Thyroid gland (tissue), 4 donors: ENCODE data around the gene GRM2. TPM values are rescaled to one million over a fixed set of nuclear protein-coding genes. Genes with fewer than 3 reads are reported as not detected.

Source experiments
- DNase-seq, 2 donors: peaks; one replicate each; pipeline ENCODE4 v3.0.0-alpha.2; 2019
- H3K27ac ChIP-seq, 3 donors: fragments of 200-600 bp; sonication (generic); 1 replicate in 2 of 3; 2 replicates in 1 of 3; pipeline ENCODE4 v1.5.1; 2016 to 2019; ENCODE audit warnings: mild to moderate bottlenecking in 1 of 3, moderate library complexity in 1 of 3
- H3K27me3 ChIP-seq: fragments of 200-600 bp; sonication (generic); one replicate; pipeline ENCODE4 v1.5.1; 2019
- H3K36me3 ChIP-seq, 2 donors: fragments of 200-600 bp; sonication (generic); one replicate each; pipeline ENCODE4 v1.5.1; 2016 to 2019
- H3K4me1 ChIP-seq, 2 donors: fragments of 200-600 bp; sonication (generic); one replicate each; pipeline ENCODE4 v1.5.1; 2017 to 2019
- H3K4me3 ChIP-seq, 3 donors: fragments of 200-600 bp; sonication (generic); replicated peaks in 1 of 3; 1 replicate in 2 of 3; 2 replicates in 1 of 3; pipeline ENCODE4 v1.5.1; 2016; ENCODE audit warnings: mild to moderate bottlenecking in 1 of 3
- H3K9me3 ChIP-seq: fragments of 200-600 bp; sonication (generic); one replicate; pipeline ENCODE4 v1.5.1; 2017
- POLR2A ChIP-seq, 2 donors: fragments of 450-650 bp; IDR thresholded peaks; one replicate each; pipeline ENCODE4 v1.6.1; 2017; ENCODE audit warnings: antibody characterized with exemption in 2 of 2, mild to moderate bottlenecking in 2 of 2, moderate library complexity in 1 of 2
- WGBS, 2 donors: methylation state at CpG; one replicate each; pipeline ENCODE4 v1.1.5; 2017; 5-methylcytosine and 5-hydroxymethylcytosine counted together
- intact Hi-C: fragments of 100-400 bp; cut with DNase I; formaldehyde crosslinking; loops from one replicate; pipeline ENCODE4 v1.15.1; 2023
- total RNA-seq, 4 donors: library from RNA; depleted of rRNA; stranded (reverse); fragments of >200 nt; gene quantifications; one replicate each; pipeline ENCODE4 v1.2.3, GENCODE V29; 2016
- TF ChIP-seq, protein P1 (sequence below), 6 experiments: fragments of 200-600 bp in 3 of 6; fragments of 450-650 bp in 3 of 6; sonication (generic) in 3 of 6; IDR thresholded peaks; one replicate each; pipeline ENCODE4 v1.5.1; 2016 to 2019; ENCODE audit warnings: antibody characterized with exemption in 6 of 6, mild to moderate bottlenecking in 2 of 6, inconsistent platforms in 1 of 6, moderate library complexity in 1 of 6

GRM2 gene
- total RNA-seq, 4 donors from 2014 or later: 0.20 to 0.81 (median 0.45) TPM; not detected in 1

DNA sequence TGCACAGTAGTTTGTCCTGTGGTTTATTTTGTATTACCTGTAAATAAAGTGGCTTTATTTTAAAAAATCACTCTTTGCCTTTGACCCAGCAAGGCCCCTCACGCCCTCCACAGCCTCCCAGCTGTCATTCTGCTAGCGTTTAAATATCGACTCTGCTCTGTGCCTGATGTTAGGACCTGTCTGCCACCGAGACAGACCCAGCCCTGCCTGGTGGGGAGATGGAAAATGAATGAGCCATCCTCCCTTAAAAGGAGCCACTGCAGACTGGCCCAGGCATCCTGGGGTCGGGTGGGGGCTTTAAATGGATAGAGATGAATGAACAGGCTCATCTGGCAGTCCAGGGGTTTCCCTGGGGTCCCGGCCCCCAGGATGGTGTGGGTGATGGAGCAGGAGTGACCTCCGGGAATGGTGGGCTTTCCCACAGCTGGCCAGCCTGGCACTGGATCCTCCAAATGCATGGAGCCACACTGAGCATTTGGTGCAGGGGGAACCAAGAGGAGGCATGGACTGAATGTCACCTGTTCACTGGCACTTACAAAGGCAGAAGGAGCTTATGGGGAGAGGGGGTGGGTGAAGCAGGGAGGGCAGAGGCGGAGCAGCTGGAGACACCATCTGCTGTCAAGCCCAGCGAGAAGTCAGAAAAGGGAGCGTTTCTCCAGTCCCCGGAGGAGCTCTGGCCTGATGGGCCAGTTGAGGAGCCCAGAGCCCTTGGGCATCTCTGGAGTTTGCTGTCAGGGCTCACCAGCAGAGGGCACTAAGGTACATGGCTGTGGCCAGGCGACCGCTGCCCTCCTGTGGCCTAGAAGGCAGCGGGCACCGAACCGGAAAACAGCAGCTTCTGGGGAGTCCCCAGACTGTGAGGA, 11.9 kb downstream of the GRM2 start:
- no peak overlapping the region for H3K4me3 ChIP-seq
- H3K9me3 ChIP-seq: no peaks in the 10 kb centered on the region
- intact Hi-C loops: no loop called here
- H3K4me1 ChIP-seq: no peaks in the 10 kb centered on the region
- WGBS, 2 donors: 35 to 44% methylated on average over 16 of the region's 16 CpGs
- H3K27ac ChIP-seq: no peak overlapping the region
- DNase-seq: peak; percentile 38 to 43
- TF ChIP-seq, protein P1, sequence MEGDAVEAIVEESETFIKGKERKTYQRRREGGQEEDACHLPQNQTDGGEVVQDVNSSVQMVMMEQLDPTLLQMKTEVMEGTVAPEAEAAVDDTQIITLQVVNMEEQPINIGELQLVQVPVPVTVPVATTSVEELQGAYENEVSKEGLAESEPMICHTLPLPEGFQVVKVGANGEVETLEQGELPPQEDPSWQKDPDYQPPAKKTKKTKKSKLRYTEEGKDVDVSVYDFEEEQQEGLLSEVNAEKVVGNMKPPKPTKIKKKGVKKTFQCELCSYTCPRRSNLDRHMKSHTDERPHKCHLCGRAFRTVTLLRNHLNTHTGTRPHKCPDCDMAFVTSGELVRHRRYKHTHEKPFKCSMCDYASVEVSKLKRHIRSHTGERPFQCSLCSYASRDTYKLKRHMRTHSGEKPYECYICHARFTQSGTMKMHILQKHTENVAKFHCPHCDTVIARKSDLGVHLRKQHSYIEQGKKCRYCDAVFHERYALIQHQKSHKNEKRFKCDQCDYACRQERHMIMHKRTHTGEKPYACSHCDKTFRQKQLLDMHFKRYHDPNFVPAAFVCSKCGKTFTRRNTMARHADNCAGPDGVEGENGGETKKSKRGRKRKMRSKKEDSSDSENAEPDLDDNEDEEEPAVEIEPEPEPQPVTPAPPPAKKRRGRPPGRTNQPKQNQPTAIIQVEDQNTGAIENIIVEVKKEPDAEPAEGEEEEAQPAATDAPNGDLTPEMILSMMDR (IDR thresholded peaks at IDR 0.05): peak in 3 of 6 experiments; percentile 38 to 51 (median 43)
- no peak for TF ChIP-seq POLR2A (IDR thresholded peaks at IDR 0.05)
- H3K36me3 ChIP-seq: no peaks in the 10 kb centered on the region
- no peaks in the 10 kb centered on the region for H3K27me3 ChIP-seq

DNA sequence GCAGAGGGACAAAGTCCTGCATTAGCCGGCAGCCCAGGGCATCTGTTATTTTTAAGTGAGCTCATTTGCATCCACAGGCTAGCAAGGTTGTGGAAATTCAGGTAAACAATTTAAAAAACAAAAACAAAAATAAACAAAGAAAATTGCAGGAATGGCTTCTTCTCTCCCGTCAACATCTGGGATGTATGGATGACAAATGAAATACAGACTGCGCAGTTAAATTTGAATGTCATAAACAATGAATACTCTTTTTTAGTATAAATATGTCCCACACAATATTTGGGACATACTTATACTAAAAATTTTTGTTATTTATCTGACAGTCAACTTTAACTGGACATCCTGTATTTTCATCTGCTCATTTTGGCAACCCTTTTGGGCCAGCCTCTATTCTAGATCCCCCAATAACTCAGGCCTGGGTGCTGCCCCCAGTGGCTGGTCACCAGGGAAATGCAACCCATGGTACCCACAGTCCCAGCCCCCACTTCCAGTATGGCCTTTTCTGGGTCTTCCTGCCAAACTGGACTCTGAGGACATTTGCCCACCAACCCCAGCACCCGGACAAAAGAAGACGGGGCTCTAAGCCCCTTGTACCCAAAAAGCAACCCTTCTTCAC, 12.7 kb downstream of the GRM2 start:
- Histone ChIP-seq H3K4me3 (no peak overlapping the region), H3K27ac (no peak overlapping the region), H3K36me3 (no peaks in the 10 kb centered on the region), H3K27me3 (no peaks in the 10 kb centered on the region), H3K4me1 (no peaks in the 10 kb centered on the region), H3K9me3 (no peaks in the 10 kb centered on the region)
- intact Hi-C loops: no loop called here
- TF ChIP-seq, protein P1 (IDR thresholded peaks at IDR 0.05): no peak
- no peak for TF ChIP-seq POLR2A (IDR thresholded peaks at IDR 0.05)
- DNase-seq: no peak
- WGBS, 2 donors: 79% methylated on average over 5 of the region's 5 CpGs

DNA sequence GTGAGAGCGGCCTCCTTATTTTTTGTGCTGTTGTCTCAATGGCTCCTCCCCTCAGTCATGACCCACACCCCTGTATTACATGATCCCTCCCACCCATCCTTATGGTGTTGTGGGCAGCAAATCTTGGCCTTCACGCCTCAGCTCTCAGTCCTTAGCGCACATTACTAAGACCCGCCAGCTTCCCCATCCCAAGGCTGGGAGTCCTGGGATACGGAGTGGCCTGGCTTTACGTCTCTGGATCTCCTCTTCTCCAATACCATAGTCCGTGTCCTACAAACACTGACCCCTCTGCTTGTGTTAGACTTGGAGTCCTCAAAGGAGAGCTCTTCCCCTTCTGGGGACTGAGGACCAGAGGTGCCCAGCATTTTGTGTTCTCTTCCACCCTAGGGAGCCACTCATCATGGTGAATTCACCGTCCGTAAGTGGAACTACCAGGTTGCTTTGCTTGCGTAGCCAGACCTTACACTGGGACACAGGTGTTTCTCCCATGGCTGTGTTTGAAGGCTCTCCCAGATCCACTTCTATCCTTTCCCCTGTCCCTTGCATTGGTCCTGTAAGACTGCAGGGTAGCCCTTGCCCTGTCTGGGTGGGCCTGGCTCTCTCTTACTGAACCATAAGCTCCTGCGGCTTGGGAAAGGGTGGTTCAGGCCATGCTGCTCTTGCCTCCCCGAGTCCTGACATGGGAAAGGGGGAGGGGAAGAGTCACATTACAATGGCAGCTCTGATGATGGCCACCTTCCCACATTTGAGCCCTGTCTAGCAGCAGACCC, 13.6 kb downstream of the GRM2 start:
- intact Hi-C loops: no loop called here
- Histone ChIP-seq H3K4me3 (no peak overlapping the region), H3K4me1 (no peaks in the 10 kb centered on the region), H3K36me3 (no peaks in the 10 kb centered on the region), H3K27me3 (no peaks in the 10 kb centered on the region), H3K9me3 (no peaks in the 10 kb centered on the region), H3K27ac (no peak overlapping the region)
- no peak for DNase-seq
- TF ChIP-seq, protein P1 (IDR thresholded peaks at IDR 0.05): no peak
- TF ChIP-seq POLR2A (IDR thresholded peaks at IDR 0.05): no peak
- 87 to 89% methylated on average over 12 of the region's 12 CpGs for WGBS, 2 donors

DNA sequence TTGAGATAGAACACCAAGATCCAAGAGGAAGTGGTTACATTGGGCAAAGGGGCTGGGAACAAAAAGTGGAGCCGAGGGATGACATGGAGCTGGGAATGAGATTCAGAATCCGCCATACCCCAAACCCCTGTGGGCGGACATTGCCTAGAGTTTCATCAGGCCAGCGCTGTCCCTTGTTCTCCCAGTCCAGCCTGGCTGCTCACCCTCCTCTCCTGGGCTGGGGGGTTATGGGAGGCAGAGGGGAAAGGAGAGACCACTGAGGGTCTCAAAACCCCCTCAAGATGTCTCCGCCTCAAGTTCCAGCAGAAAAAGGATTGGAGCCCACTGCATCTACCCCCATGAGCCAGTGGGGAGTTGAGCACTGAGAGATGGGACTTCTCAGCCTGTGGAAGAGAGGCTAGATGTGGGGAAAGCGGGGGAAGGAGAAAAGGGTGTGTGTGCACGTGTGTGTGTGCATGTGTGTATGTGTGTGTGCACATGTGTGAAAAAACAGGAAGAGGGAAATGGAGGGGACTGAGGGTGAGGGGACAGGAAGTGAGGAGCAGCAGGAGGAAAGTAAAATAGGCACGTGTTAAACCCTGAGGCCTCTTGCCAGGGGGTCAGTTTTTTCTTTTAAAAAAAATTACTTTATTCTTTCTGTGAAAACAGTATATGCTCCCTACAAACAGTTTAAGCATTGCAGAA, 14.3 kb downstream of the GRM2 start:
- TF ChIP-seq, protein P1 (IDR thresholded peaks at IDR 0.05): no peak
- TF ChIP-seq POLR2A (IDR thresholded peaks at IDR 0.05): no peak
- Histone ChIP-seq H3K4me3 (no peak overlapping the region), H3K9me3 (no peaks in the 10 kb centered on the region), H3K27ac (no peak overlapping the region), H3K27me3 (no peaks in the 10 kb centered on the region), H3K36me3 (no peaks in the 10 kb centered on the region), H3K4me1 (no peaks in the 10 kb centered on the region)
- intact Hi-C loops: no loop called here
- DNase-seq: no peak
- 73 to 75% methylated on average over 8 of the region's 8 CpGs for WGBS, 2 donors
